Suprapubic skin (tissue), 4 donors: ENCODE data around the gene CDKN2D. TPM values are rescaled to one million over a fixed set of nuclear protein-coding genes. Genes with fewer than 3 reads are reported as not detected.
A peak's percentile ranks its signal among the peaks of the same experiment; 100 is the strongest.

Experiments
- DNase-seq, 2 donors: peaks; one replicate each; pipeline ENCODE4 v3.0.0-alpha.2; 2019; ENCODE audit warnings: low spot score in 2 of 2
- H3K27ac ChIP-seq: fragments of 200-600 bp; sonication (generic); one replicate; pipeline ENCODE4 v1.5.1; 2019
- H3K27me3 ChIP-seq: fragments of 200-600 bp; sonication (generic); one replicate; pipeline ENCODE4 v1.5.1; 2019
- H3K36me3 ChIP-seq: fragments of 200-600 bp; sonication (generic); one replicate; pipeline ENCODE4 v1.5.1; 2019
- H3K4me1 ChIP-seq: fragments of 200-600 bp; sonication (generic); one replicate; pipeline ENCODE4 v1.5.1; 2019
- H3K4me3 ChIP-seq: fragments of 200-600 bp; sonication (generic); one replicate; pipeline ENCODE4 v1.5.1; 2019; ENCODE audit warnings: mild to moderate bottlenecking
- H3K9me3 ChIP-seq: fragments of 200-600 bp; sonication (generic); one replicate; pipeline ENCODE4 v1.5.1; 2019
- EP300 ChIP-seq: sonication (generic); formaldehyde crosslinking; IDR thresholded peaks from one replicate; pipeline ENCODE4 v1.6.1; 2017; ENCODE audit warnings: antibody characterized with exemption
- POLR2A ChIP-seq, 2 donors: fragments of 450-650 bp; IDR thresholded peaks; one replicate each; pipeline ENCODE4 v1.6.1; 2017; ENCODE audit warnings: antibody characterized with exemption in 2 of 2, mild to moderate bottlenecking in 2 of 2, moderate library complexity in 2 of 2
- POLR2AphosphoS5 ChIP-seq, 3 donors: sonication (generic); formaldehyde crosslinking; IDR thresholded peaks; one replicate each; pipeline ENCODE4 v1.6.1; 2017; ENCODE audit warnings: antibody characterized with exemption in 3 of 3
- WGBS: methylation state at CpG from one replicate; pipeline ENCODE4 v1.1.5; 2018; 5-methylcytosine and 5-hydroxymethylcytosine counted together
- total RNA-seq, 4 donors: library from RNA; depleted of rRNA; stranded (reverse); fragments of >200 nt; gene quantifications; one replicate each; pipeline ENCODE4 v1.1.0, GENCODE V29; 2016
- TF ChIP-seq, protein P1 (sequence below), 2 donors: fragments of 200-600 bp in 1 of 2; fragments of 450-650 bp in 1 of 2; sonication (generic) in 1 of 2; IDR thresholded peaks; one replicate each; pipeline ENCODE4 v1.5.1; 2016 to 2019; ENCODE audit warnings: antibody characterized with exemption in 2 of 2, mild to moderate bottlenecking in 1 of 2, moderate library complexity in 1 of 2

The CDKN2D gene
- total RNA-seq, 4 donors from 2014 or later: 8.9 to 11.6 (median 10.3) TPM

DNA sequence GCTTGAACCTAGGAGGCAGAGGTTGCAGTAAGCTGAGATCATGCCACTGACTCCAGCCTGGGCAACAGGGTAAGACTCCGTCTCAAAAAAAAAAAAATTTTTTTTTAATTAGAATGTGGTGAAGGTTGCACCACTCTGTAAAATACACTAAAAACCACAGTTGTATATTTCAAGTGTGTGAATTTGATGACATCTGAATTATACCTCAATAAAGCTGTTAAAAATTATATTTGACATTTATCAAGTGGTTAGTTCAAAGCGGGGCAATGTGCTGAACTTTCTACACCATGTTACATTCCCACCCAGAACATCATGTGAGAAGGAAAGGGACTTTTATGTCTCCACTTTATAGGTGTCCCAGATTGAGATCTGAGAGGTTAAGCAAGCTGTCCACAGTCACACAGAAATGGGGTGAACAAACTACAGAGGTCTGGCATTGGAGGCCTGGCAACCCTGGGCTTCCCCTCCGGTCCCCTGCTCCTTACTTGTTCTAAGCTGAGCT lies 45.6 kb downstream of the CDKN2D start:
- WGBS: 70% methylated on average over 3 of the region's 3 CpGs
- H3K36me3 ChIP-seq: no peaks in the 10 kb centered on the region
- H3K27ac ChIP-seq: no peak overlapping the region
- DNase-seq: no peak
- H3K4me3 ChIP-seq: no peak overlapping the region
- TF ChIP-seq POLR2A (IDR thresholded peaks at IDR 0.05) (no peak), POLR2AphosphoS5 (IDR thresholded peaks at IDR 0.05) (no peak), EP300 (no peak)
- TF ChIP-seq, protein P1, sequence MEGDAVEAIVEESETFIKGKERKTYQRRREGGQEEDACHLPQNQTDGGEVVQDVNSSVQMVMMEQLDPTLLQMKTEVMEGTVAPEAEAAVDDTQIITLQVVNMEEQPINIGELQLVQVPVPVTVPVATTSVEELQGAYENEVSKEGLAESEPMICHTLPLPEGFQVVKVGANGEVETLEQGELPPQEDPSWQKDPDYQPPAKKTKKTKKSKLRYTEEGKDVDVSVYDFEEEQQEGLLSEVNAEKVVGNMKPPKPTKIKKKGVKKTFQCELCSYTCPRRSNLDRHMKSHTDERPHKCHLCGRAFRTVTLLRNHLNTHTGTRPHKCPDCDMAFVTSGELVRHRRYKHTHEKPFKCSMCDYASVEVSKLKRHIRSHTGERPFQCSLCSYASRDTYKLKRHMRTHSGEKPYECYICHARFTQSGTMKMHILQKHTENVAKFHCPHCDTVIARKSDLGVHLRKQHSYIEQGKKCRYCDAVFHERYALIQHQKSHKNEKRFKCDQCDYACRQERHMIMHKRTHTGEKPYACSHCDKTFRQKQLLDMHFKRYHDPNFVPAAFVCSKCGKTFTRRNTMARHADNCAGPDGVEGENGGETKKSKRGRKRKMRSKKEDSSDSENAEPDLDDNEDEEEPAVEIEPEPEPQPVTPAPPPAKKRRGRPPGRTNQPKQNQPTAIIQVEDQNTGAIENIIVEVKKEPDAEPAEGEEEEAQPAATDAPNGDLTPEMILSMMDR (IDR thresholded peaks at IDR 0.05): no peak
- H3K9me3 ChIP-seq: no peaks in the 10 kb centered on the region
- peaks cover 24% of the 10 kb centered on the region for H3K27me3 ChIP-seq
- peaks cover 31% of the 10 kb centered on the region for H3K4me1 ChIP-seq

DNA sequence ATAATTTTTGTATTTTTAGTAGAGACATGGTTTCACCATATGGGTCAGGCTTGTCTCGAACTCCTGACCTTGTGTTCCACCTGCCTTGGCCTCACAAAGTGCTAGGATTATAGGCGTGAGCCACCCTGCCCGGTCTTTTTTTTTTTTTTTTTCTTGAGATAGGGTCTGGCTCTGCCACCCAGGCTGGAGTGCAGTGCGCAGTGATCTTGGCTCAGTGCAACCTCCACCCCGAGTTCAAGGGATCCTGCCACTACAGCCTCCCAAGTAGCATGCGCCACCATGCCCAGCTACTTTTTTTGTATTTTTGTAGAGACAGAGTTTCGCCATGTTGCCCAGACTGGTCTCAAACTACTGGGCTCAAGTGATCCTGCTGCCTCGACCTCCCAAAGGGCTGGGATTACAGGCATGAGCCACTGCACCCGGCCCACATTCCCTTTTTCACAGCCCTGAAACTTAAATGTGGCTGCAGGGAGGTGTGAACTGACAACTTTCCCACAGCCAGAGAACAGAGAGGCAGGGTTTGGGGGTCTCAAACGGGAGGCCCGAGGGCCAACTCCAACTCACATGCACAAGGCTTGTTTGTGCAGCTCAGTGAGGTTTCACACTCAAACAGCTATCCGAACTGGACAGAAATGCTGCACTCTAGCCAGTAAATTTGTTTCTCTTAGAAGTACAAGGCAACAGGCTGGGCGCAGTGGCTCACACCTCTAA lies 47.2 kb downstream of the CDKN2D start:
- no peaks in the 10 kb centered on the region for H3K36me3 ChIP-seq
- H3K27me3 ChIP-seq: peaks cover 38% of the 10 kb centered on the region
- peak overlapping the region; percentile 74 for H3K27ac ChIP-seq
- WGBS: 52% methylated on average over 13 of the region's 13 CpGs
- no peaks in the 10 kb centered on the region for H3K9me3 ChIP-seq
- no peak overlapping the region for H3K4me3 ChIP-seq
- DNase-seq: no peak
- TF ChIP-seq POLR2A (IDR thresholded peaks at IDR 0.05) (no peak), POLR2AphosphoS5 (IDR thresholded peaks at IDR 0.05) (no peak), EP300 (no peak)
- TF ChIP-seq, protein P1 (IDR thresholded peaks at IDR 0.05): no peak
- peaks cover 47% of the 10 kb centered on the region for H3K4me1 ChIP-seq

DNA sequence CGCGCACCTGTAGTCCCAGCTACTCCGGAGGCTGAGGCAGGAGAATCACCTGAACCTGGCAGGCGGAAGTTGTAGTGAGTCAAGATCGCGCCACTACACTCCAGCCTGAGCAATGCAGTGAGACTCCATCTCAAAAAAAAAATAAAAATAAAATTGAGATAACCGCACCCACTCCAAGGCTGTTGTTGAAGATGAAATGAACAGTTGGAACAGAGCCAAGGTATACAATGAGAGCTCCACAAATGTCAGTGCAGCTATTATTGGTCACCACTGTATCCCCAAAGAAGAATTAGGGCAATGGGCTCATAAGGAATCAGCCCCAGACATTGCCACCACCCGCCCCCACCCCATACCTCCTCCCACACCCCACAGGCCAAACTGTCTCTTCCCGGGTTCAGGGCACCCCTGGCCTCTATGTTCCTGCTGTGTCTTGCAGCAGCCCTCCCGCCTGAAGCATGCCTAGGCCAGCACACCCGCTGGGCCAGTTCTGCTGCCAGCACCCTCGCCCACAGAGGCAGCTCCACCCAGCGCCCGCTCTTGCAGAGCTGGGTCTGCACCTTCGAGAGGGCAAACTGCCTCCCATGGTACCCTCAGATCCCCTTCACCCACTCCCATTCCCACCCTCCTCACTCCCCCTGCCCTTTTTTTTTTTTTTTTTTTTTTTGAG lies 48.0 kb downstream of the CDKN2D start:
- Histone ChIP-seq H3K36me3 (no peaks in the 10 kb centered on the region), H3K9me3 (no peaks in the 10 kb centered on the region), H3K27ac (peak overlapping the region; percentile 74), H3K4me1 (peaks cover 47% of the 10 kb centered on the region), H3K27me3 (peaks cover 41% of the 10 kb centered on the region), H3K4me3 (no peak overlapping the region)
- peak in 1 of 3 donors; percentile 80 for TF ChIP-seq POLR2AphosphoS5 (IDR thresholded peaks at IDR 0.05)
- TF ChIP-seq POLR2A (IDR thresholded peaks at IDR 0.05): no peak
- TF ChIP-seq EP300: no peak
- TF ChIP-seq, protein P1 (IDR thresholded peaks at IDR 0.05): no peak
- 47% methylated on average over 15 of the region's 15 CpGs for WGBS
- no peak for DNase-seq

DNA sequence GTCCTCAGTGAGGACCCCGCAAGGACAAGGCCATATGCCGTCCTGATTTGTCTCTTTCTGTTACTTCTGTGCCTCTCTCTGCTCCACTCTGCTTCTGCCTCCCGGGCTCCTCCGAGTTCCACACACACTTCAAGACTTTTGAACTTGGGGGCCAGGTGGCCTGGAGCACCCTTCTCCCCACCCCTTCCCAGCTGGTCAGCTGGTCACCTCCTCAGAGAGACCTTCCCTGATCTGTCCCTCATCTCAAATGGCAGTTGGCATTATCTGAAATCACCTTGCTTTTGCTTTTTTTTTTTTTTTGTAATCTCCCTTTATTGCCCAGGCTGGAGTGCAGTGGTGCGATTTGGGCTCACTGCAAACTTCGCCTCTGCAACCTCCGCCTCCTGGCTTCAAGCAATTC lies 49.4 kb downstream of the CDKN2D start:
- no peak overlapping the region for H3K4me3 ChIP-seq
- no peak for TF ChIP-seq POLR2A (IDR thresholded peaks at IDR 0.05)
- TF ChIP-seq, protein P1 (IDR thresholded peaks at IDR 0.05): no peak
- TF ChIP-seq POLR2AphosphoS5 (IDR thresholded peaks at IDR 0.05): no peak
- no peak for TF ChIP-seq EP300
- DNase-seq: no peak
- peaks cover 4% of the 10 kb centered on the region for H3K36me3 ChIP-seq
- no peak overlapping the region for H3K27ac ChIP-seq
- H3K27me3 ChIP-seq: peaks cover 51% of the 10 kb centered on the region
- H3K9me3 ChIP-seq: no peaks in the 10 kb centered on the region
- WGBS: 50% methylated on average over 7 of the region's 7 CpGs
- H3K4me1 ChIP-seq: peaks cover 51% of the 10 kb centered on the region
